Thyroid gland (tissue), 4 donors: ENCODE measurements around the gene OPTN.

Experiments
- POLR2A ChIP-seq, 2 donors: fragments of 450-650 bp; IDR thresholded peaks; one replicate each; pipeline ENCODE4 v1.6.1; 2017; ENCODE audit warnings: antibody characterized with exemption in 2 of 2, mild to moderate bottlenecking in 2 of 2, moderate library complexity in 1 of 2
- TF ChIP-seq, protein P1 (sequence below), 6 experiments: fragments of 200-600 bp in 3 of 6; fragments of 450-650 bp in 3 of 6; sonication (generic) in 3 of 6; IDR thresholded peaks; one replicate each; pipeline ENCODE4 v1.5.1; 2016 to 2019; ENCODE audit warnings: antibody characterized with exemption in 6 of 6, mild to moderate bottlenecking in 2 of 6, inconsistent platforms in 1 of 6, moderate library complexity in 1 of 6

- TF ChIP-seq, protein P1, sequence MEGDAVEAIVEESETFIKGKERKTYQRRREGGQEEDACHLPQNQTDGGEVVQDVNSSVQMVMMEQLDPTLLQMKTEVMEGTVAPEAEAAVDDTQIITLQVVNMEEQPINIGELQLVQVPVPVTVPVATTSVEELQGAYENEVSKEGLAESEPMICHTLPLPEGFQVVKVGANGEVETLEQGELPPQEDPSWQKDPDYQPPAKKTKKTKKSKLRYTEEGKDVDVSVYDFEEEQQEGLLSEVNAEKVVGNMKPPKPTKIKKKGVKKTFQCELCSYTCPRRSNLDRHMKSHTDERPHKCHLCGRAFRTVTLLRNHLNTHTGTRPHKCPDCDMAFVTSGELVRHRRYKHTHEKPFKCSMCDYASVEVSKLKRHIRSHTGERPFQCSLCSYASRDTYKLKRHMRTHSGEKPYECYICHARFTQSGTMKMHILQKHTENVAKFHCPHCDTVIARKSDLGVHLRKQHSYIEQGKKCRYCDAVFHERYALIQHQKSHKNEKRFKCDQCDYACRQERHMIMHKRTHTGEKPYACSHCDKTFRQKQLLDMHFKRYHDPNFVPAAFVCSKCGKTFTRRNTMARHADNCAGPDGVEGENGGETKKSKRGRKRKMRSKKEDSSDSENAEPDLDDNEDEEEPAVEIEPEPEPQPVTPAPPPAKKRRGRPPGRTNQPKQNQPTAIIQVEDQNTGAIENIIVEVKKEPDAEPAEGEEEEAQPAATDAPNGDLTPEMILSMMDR (IDR thresholded peaks at IDR 0.05) = no peak
- no peak for TF ChIP-seq POLR2A (IDR thresholded peaks at IDR 0.05)
These were observed 48.8 kb upstream of the OPTN start for GRCh38 chr10:13051126-13051694.
